HepG2 (cell line): ENCODE measurements around the gene PDP2. TPM values are rescaled to one million over a fixed set of nuclear protein-coding genes. Genes with fewer than 3 reads are reported as not detected.

Experiments used
- ATAC-seq: fragments of 200-7000 bp; cut with Tn5 transposase; 3 replicates; pipeline ENCODE4 v1.9.1; 2020; ENCODE audit warnings: mild to moderate bottlenecking, moderate library complexity
- BruUV-seq: library from RNA; stranded (reverse); fragments of 400-500 nt; replicated peaks from 2 replicates; lab custom pipeline; 2021; lab: Mats Ljungman, UMichigan
- CTCF ChIA-PET: fragments of 300-600 bp; formaldehyde crosslinking; extraction: SDS; loops from one replicate; lab custom pipeline; 2021; ENCODE audit warnings: low total read pairs, inconsistent platforms, low intra/inter-chr PET ratio; lab: Yijun Ruan, JAX
- POLR2A ChIA-PET: fragments of 350-600 bp; sonication (Branson Sonifier 250); formaldehyde crosslinking; loops from one replicate; lab custom pipeline; 2020; ENCODE audit warnings: antibody characterized with exemption, inconsistent platforms; lab: Yijun Ruan, JAX
- DNase-seq: peaks from one replicate; pipeline ENCODE4 v3.0.0-alpha.2; 2015; ENCODE audit warnings: low spot score
- FAIRE-seq: peaks from 3 replicates; lab custom pipeline; 2011; peaks lifted over from hg19 to GRCh38; lab: Jason Lieb, UNC
- H2AFZ ChIP-seq: one replicate; pipeline ENCODE4 v1.6.1; 2011; ENCODE audit warnings: low read length, inconsistent platforms
- H3K27ac ChIP-seq: fragments of 300-600 bp; 3 replicates; pipeline ENCODE4 v1.8.0; 2011; ENCODE audit warnings: mixed run types, mild to moderate bottlenecking, mixed read lengths, low read length, inconsistent platforms; ENCODE audit not compliant: insufficient read depth; ENCODE audit errors: extremely low read length
- H3K27me3 ChIP-seq, 2 experiments: fragments of 200-600 bp in 1 of 2; 2 replicates in 1 of 2; 3 replicates in 1 of 2; pipeline versions ENCODE4 v1.6.0 to v1.8.0; 2011; ENCODE audit warnings: low read length in 2 of 2, mild to moderate bottlenecking in 2 of 2, moderate library complexity in 2 of 2, inconsistent platforms in 1 of 2; ENCODE audit not compliant: insufficient read depth in 2 of 2, control insufficient read depth in 1 of 2
- H3K36me3 ChIP-seq, 2 experiments: fragments of 200-600 bp in 1 of 2; replicated peaks in 1 of 2; 2 replicates in 1 of 2; 3 replicates in 1 of 2; pipeline versions ENCODE4 v1.5.1 to v1.8.0; 2011; ENCODE audit warnings: low read length in 2 of 2, inconsistent platforms in 1 of 2; ENCODE audit not compliant: insufficient read depth in 2 of 2, control insufficient read depth in 1 of 2
- H3K4me1 ChIP-seq: 2 replicates; pipeline ENCODE4 v1.5.1; 2012; ENCODE audit warnings: low read length, inconsistent platforms; ENCODE audit not compliant: insufficient read depth
- H3K4me2 ChIP-seq: 2 replicates; pipeline ENCODE4 v1.6.0; 2011; ENCODE audit warnings: low read depth, low read length, inconsistent platforms
- H3K4me3 ChIP-seq, 3 experiments: fragments of 200-600 bp in 1 of 3; sonication (generic), shearing (Covaris generic) in 1 of 3; replicated peaks in 1 of 3; 2 replicates each; pipeline ENCODE4 v1.5.1; 2011 to 2016; ENCODE audit warnings: low read length in 3 of 3, inconsistent platforms in 2 of 3, low read depth in 2 of 3, mild to moderate bottlenecking in 2 of 3, control low read depth in 1 of 3, mixed read lengths in 1 of 3; ENCODE audit not compliant: insufficient read depth in 1 of 3
- H3K79me2 ChIP-seq: one replicate; pipeline ENCODE4 v1.6.1; 2011; ENCODE audit warnings: low read length, inconsistent platforms; ENCODE audit not compliant: insufficient read depth
- H3K9ac ChIP-seq: 2 replicates; pipeline ENCODE4 v1.6.0; 2011; ENCODE audit warnings: mild to moderate bottlenecking, low read depth, low read length, inconsistent platforms; ENCODE audit not compliant: insufficient read depth
- H3K9me3 ChIP-seq: 2 replicates; pipeline ENCODE4 v1.5.1; 2012; ENCODE audit warnings: mild to moderate bottlenecking, low read length
- H4K20me1 ChIP-seq: 2 replicates; pipeline ENCODE4 v1.6.0; 2011; ENCODE audit warnings: inconsistent platforms, mild to moderate bottlenecking, low read length, moderate library complexity; ENCODE audit not compliant: insufficient read depth
- ESRRA ChIP-seq: sonication (generic); formaldehyde crosslinking; IDR thresholded peaks from 2 replicates; pipeline ENCODE4 v1.5.1; 2020; ENCODE audit warnings: mild to moderate bottlenecking, low read depth, missing genetic modification reagents
- HNF4G ChIP-seq, 2 experiments: sonication (generic) in 1 of 2; formaldehyde crosslinking in 1 of 2; IDR thresholded peaks; 2 replicates each; pipeline versions ENCODE4 v1.4.0 to v1.6.1; 2011 to 2020; ENCODE audit warnings: borderline replicate concordance in 2 of 2, low read depth in 2 of 2, mild to moderate bottlenecking in 2 of 2, low read length in 1 of 2, missing genetic modification reagents in 1 of 2, moderate library complexity in 1 of 2
- MBNL3 ChIP-seq: fragments of 250-450 bp; sonication (Bioruptor Pico); conservative IDR thresholded peaks from 2 replicates; pipeline ENCODE4 v1.8.0; 2022; ENCODE audit warnings: mild to moderate bottlenecking, inconsistent platforms
- MYC ChIP-seq: sonication (generic); formaldehyde crosslinking; IDR thresholded peaks from 2 replicates; pipeline ENCODE4 v1.9.0; 2021; ENCODE audit warnings: missing genetic modification reagents, borderline replicate concordance
- RBM39 ChIP-seq: fragments of 200-400 bp; formaldehyde crosslinking; IDR thresholded peaks from one replicate; pipeline ENCODE4 v1.6.1; 2018; ENCODE audit warnings: antibody characterized with exemption, mild to moderate bottlenecking, low read depth, low read length; ENCODE audit not compliant: poor library complexity, severe bottlenecking
- REPIN1 ChIP-seq: sonication (generic); formaldehyde crosslinking; IDR thresholded peaks from 2 replicates; pipeline ENCODE4 v1.8.0; 2022; ENCODE audit warnings: missing genetic modification reagents, low read depth, mild to moderate bottlenecking, borderline replicate concordance
- SNAI1 ChIP-seq: sonication (generic); formaldehyde crosslinking; IDR thresholded peaks from 2 replicates; pipeline ENCODE4 v1.5.0; 2020; ENCODE audit warnings: mild to moderate bottlenecking, missing genetic modification reagents, borderline replicate concordance
- SOX6 ChIP-seq, 2 experiments: fragments of 450-650 bp in 1 of 2; sonication (generic) in 1 of 2; formaldehyde crosslinking in 1 of 2; IDR thresholded peaks; 2 replicates each; pipeline versions ENCODE4 v1.4.0 to v1.6.1; 2017 to 2020; ENCODE audit warnings: antibody characterized with exemption in 1 of 2, mild to moderate bottlenecking in 1 of 2, missing genetic modification reagents in 1 of 2
- SP5 ChIP-seq: IDR thresholded peaks from 2 replicates; pipeline ENCODE4 v1.6.1; 2016; ENCODE audit warnings: low read depth, borderline replicate concordance
- TSC22D2 ChIP-seq: sonication (generic); formaldehyde crosslinking; IDR thresholded peaks from 2 replicates; pipeline ENCODE4 v1.5.1; 2020; ENCODE audit warnings: missing genetic modification reagents, mild to moderate bottlenecking, borderline replicate concordance
- ZFX ChIP-seq: sonication (generic); formaldehyde crosslinking; IDR thresholded peaks from 2 replicates; pipeline ENCODE4 v1.4.0; 2020; ENCODE audit warnings: mild to moderate bottlenecking, low read depth, missing genetic modification reagents, moderate library complexity
- ZNF788 ChIP-seq: sonication (generic); formaldehyde crosslinking; IDR thresholded peaks from 2 replicates; pipeline ENCODE4 v1.5.0; 2020; ENCODE audit warnings: mild to moderate bottlenecking, missing genetic modification reagents, borderline replicate concordance
- ZSCAN21 ChIP-seq: sonication (generic); formaldehyde crosslinking; IDR thresholded peaks from 2 replicates; pipeline ENCODE4 v1.8.0; 2022; ENCODE audit warnings: mild to moderate bottlenecking, missing genetic modification reagents, moderate library complexity, borderline replicate concordance
- WGBS: methylation state at CpG from one replicate; pipeline ENCODE4 v1.1.6; 2017; ENCODE audit warnings: low lambda C conversion rate; 5-methylcytosine and 5-hydroxymethylcytosine counted together
- in situ Hi-C: cut with HindIII; loops from 2 replicates; pipeline ENCODE4 v1.10.0; 2017; ENCODE audit warnings: low pct_unique_long_range_greater_than_20kb; ENCODE audit not compliant: extremely low pct_ligation_motif_present
- intact Hi-C: fragments of 100-400 bp; cut with micrococcal nuclease; formaldehyde crosslinking; loops from one replicate; pipeline ENCODE4 v1.10.0; 2022; ENCODE audit not compliant: unreplicated experiment
- polyA plus RNA-seq, 8 experiments: library from polyadenylated mRNA; depleted of rRNA in 3 of 8; stranded (reverse) in 7 of 8; unstranded in 1 of 8; fragments of >200 nt; fragmentation: Illumina TruSeq in 4 of 8; extraction: Trizol in 4 of 8; gene quantifications; 2 replicates each; pipeline versions ENCODE4 v1.2.1 to v1.2.3, GENCODE V29; 2011 to 2016; ENCODE audit warnings: low read depth in 4 of 8, missing spikeins in 1 of 8, mixed read lengths in 1 of 8; ENCODE audit not compliant: insufficient read depth in 1 of 8
- total RNA-seq, 5 experiments: library from RNA; depleted of rRNA; stranded (reverse); fragments of >200 nt; fragmentation: Illumina TruSeq; extraction: Trizol; gene quantifications; 2 replicates each; pipeline ENCODE4 v1.2.3, GENCODE V29; 2016; ENCODE audit warnings: low read depth in 1 of 5
- TF ChIP-seq, protein P1 (sequence below): IDR thresholded peaks from 2 replicates; pipeline ENCODE4 v1.6.1; 2016; ENCODE audit warnings: low read depth, missing genetic modification reagents, missing compliant biosample characterization
- TF ChIP-seq, protein P2 (sequence below): sonication (generic); formaldehyde crosslinking; IDR thresholded peaks from 2 replicates; pipeline ENCODE4 v1.8.0; 2022; ENCODE audit warnings: mild to moderate bottlenecking, missing genetic modification reagents, moderate library complexity

PDP2 gene
- total and polyA plus RNA-seq, 2 of the 13 experiments (the other 11 are each of a cell fraction or from before 2014, with no cell fraction given) = 12.8 to 15.8 TPM

DNA sequence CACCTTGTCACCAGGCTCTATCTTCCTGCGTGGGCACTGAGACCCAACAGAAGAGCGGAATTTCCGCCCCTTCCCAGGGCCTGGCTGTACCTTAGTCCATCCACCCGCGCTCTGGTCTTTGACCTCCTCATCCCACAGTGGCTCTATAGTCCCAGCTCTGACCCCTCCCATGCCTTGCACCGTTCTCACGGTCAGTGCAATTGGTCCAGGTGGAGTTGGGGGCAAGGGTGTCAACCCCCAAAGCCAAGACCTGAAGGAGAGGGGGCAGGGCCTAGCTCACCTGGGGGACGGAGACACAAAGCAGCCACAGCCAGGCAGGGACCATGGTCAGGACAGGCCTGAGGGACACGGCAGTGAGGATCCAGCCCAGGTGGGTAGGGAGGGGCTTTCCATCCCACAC lies 37.4 kb downstream of the PDP2 start (continued):
- 0 out of 2 replicates have a peak, but pooled peaks have one; percentile 27 for TF ChIP-seq REPIN1 (CRISPR knock-in tag)
- TF ChIP-seq RBM39 = peak; percentile 20
- no peak for TF ChIP-seq MBNL3 (CRISPR knock-in tag)
- 0 out of 2 replicates have a peak, but pooled peaks have one; percentile 33 for TF ChIP-seq ESRRA (CRISPR knock-in tag)
- 0 out of 2 replicates have a peak, but pooled peaks have one; percentile 38 for TF ChIP-seq ZSCAN21 (CRISPR knock-in tag)
- peak; percentile 33; the same call in 1 of the 2 replicates for TF ChIP-seq MYC (CRISPR knock-in tag)
- TF ChIP-seq SP5 (CRISPR knock-in tag) = peak; percentile 37; the same call in 1 of the 2 replicates
- TF ChIP-seq SOX6 (IDR thresholded peaks at IDR 0.05) = no peak
- TF ChIP-seq SOX6 (CRISPR knock-in tag; IDR thresholded peaks at IDR 0.05) = 0 out of 2 replicates have a peak, but pooled peaks have one; percentile 4
- peak; percentile 10; the same call in 1 of the 2 replicates for TF ChIP-seq ZNF788 (CRISPR knock-in tag)
- peak; percentile 63 for TF ChIP-seq ZFX (CRISPR knock-in tag)
- TF ChIP-seq, all 625 proteins: peak for 48

DNA sequence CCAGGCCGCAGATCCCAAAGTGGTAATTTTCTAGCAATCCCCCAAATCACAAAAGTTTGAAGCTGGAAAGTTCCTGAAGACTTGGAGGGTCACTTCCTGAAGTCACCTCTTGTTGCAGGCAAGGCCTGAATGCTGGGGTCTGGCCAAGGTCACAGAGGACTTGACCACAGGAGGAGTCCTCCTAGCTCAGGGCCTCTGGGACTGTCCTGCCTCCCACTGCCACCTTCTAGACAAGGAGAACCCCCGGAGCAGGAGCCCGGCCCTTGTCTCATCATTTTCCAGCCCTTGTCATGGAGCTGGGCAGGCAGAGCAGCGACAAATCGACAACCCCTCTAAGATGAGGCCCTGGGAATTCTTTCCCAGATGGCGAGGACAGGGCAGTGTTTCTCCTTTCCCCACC lies 38.0 kb downstream of the PDP2 start:
- Histone ChIP-seq H3K4me2 (peak overlapping the region; percentile 64), H3K79me2 (no peaks in the 10 kb centered on the region), H3K9me3 (no peaks in the 10 kb centered on the region), H3K4me3 (peak overlapping the region in 1 of 3 experiments; percentile 48; a peak in 1 of 6 replicates), H3K27ac (no peak overlapping the region), H3K27me3 (peaks cover 0 to 4% of the 10 kb centered on the region in 2 experiments; a peak in 3 of 5 replicates), H4K20me1 (no peaks in the 10 kb centered on the region), H3K36me3 (no peaks in the 10 kb centered on the region), H3K4me1 (peaks cover 34% of the 10 kb centered on the region), H3K9ac (peak overlapping the region; percentile 23; the same call in 1 of the 2 replicates), H2AFZ (no peak overlapping the region)
- CTCF ChIA-PET = no interaction called here
- FAIRE-seq (no peak), DNase-seq (no peak), ATAC-seq (peak; percentile 11)
- intact Hi-C loops = no loop called here
- in situ Hi-C loops = no loop called here
- WGBS = 64% methylated on average over 5 of the region's 6 CpGs
- POLR2A ChIA-PET = interaction anchor here (0.8 to 7.3 kb wide), 8 partner anchors 8 to 43 kb away, joined by 3 to 86 read pairs (median 10); partner anchors contain the start of genes CES3 and CIAO2B
- no TSS peak for BruUV-seq
- TF ChIP-seq SNAI1 (CRISPR knock-in tag) (no peak), HNF4G (IDR thresholded peaks at IDR 0.05; ENCODE audit: borderline replicate concordance, low read depth, low read length) (no peak), HNF4G (CRISPR knock-in tag; IDR thresholded peaks at IDR 0.05; ENCODE audit: borderline replicate concordance, low read depth) (no peak), TSC22D2 (CRISPR knock-in tag) (no peak)
- TF ChIP-seq, protein P1, sequence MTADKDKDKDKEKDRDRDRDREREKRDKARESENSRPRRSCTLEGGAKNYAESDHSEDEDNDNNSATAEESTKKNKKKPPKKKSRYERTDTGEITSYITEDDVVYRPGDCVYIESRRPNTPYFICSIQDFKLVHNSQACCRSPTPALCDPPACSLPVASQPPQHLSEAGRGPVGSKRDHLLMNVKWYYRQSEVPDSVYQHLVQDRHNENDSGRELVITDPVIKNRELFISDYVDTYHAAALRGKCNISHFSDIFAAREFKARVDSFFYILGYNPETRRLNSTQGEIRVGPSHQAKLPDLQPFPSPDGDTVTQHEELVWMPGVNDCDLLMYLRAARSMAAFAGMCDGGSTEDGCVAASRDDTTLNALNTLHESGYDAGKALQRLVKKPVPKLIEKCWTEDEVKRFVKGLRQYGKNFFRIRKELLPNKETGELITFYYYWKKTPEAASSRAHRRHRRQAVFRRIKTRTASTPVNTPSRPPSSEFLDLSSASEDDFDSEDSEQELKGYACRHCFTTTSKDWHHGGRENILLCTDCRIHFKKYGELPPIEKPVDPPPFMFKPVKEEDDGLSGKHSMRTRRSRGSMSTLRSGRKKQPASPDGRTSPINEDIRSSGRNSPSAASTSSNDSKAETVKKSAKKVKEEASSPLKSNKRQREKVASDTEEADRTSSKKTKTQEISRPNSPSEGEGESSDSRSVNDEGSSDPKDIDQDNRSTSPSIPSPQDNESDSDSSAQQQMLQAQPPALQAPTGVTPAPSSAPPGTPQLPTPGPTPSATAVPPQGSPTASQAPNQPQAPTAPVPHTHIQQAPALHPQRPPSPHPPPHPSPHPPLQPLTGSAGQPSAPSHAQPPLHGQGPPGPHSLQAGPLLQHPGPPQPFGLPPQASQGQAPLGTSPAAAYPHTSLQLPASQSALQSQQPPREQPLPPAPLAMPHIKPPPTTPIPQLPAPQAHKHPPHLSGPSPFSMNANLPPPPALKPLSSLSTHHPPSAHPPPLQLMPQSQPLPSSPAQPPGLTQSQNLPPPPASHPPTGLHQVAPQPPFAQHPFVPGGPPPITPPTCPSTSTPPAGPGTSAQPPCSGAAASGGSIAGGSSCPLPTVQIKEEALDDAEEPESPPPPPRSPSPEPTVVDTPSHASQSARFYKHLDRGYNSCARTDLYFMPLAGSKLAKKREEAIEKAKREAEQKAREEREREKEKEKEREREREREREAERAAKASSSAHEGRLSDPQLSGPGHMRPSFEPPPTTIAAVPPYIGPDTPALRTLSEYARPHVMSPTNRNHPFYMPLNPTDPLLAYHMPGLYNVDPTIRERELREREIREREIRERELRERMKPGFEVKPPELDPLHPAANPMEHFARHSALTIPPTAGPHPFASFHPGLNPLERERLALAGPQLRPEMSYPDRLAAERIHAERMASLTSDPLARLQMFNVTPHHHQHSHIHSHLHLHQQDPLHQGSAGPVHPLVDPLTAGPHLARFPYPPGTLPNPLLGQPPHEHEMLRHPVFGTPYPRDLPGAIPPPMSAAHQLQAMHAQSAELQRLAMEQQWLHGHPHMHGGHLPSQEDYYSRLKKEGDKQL = no peak
- TF ChIP-seq, protein P2, sequence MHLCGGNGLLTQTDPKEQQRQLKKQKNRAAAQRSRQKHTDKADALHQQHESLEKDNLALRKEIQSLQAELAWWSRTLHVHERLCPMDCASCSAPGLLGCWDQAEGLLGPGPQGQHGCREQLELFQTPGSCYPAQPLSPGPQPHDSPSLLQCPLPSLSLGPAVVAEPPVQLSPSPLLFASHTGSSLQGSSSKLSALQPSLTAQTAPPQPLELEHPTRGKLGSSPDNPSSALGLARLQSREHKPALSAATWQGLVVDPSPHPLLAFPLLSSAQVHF (CRISPR knock-in tag) = no peak
